ENCODE data around the gene TTC23L.

DNA sequence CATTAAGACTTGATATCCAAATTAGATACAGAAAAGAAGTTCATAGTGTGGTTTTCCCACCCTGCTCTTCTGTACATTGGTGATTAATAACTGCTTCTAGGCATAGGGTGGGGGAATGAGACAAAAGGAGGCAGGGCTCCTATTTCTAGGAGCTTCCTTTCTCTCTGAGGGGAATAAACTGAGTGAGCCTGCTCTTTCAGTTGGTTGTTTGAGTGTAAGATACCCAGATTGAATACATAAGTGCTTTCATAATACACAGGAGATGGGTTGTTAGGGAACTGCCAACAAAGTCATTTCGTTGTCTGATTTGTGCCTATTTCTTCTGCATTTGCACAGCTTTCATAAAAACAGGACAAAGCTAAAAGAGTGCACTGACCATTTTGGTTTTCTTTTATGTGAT, 48.9 kb upstream of the TTC23L start:
- TF ChIP-seq, protein P1, sequence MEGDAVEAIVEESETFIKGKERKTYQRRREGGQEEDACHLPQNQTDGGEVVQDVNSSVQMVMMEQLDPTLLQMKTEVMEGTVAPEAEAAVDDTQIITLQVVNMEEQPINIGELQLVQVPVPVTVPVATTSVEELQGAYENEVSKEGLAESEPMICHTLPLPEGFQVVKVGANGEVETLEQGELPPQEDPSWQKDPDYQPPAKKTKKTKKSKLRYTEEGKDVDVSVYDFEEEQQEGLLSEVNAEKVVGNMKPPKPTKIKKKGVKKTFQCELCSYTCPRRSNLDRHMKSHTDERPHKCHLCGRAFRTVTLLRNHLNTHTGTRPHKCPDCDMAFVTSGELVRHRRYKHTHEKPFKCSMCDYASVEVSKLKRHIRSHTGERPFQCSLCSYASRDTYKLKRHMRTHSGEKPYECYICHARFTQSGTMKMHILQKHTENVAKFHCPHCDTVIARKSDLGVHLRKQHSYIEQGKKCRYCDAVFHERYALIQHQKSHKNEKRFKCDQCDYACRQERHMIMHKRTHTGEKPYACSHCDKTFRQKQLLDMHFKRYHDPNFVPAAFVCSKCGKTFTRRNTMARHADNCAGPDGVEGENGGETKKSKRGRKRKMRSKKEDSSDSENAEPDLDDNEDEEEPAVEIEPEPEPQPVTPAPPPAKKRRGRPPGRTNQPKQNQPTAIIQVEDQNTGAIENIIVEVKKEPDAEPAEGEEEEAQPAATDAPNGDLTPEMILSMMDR (IDR thresholded peaks at IDR 0.05; ENCODE audit: low read depth, low read length), result no peak
- TF ChIP-seq POLR2A (IDR thresholded peaks at IDR 0.05; ENCODE audit: extremely low read depth, insufficient read length), result no peak

Measured in NB4 (cell line).